ENCODE measurements around the gene PLEKHG3.

DNA sequence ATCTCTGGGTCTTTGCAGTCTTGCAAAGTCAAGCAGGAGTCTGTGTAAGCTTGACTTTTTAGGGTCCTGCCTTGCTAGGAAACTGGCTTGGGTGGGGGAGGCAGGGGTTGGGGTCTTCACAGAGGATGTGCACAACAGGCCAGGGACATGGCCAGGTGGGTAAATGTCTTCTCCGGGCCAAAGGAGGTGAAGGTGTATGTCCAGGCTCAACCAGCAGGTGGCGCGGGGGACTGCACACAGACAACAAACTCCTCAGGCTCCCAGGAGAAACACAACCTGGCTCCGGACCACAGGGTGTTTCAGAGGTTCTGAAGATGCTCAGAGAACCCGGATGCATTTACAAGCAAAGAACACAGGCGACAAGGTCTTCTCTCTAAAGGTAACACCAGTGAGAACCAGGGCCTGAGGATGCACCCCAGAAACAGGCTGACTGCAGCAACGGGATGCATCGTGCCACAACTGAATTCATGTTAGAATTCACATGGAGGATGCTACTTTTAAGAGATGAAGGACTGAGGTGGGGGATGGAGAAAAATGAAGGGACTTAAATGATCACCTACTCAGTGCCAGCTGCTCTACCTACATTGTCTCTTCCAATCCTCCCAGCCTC is 56.0 kb downstream of the PLEKHG3 start:
- TF ChIP-seq, protein P1, sequence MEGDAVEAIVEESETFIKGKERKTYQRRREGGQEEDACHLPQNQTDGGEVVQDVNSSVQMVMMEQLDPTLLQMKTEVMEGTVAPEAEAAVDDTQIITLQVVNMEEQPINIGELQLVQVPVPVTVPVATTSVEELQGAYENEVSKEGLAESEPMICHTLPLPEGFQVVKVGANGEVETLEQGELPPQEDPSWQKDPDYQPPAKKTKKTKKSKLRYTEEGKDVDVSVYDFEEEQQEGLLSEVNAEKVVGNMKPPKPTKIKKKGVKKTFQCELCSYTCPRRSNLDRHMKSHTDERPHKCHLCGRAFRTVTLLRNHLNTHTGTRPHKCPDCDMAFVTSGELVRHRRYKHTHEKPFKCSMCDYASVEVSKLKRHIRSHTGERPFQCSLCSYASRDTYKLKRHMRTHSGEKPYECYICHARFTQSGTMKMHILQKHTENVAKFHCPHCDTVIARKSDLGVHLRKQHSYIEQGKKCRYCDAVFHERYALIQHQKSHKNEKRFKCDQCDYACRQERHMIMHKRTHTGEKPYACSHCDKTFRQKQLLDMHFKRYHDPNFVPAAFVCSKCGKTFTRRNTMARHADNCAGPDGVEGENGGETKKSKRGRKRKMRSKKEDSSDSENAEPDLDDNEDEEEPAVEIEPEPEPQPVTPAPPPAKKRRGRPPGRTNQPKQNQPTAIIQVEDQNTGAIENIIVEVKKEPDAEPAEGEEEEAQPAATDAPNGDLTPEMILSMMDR (conservative IDR thresholded peaks at IDR 0.05; ENCODE audit: low read length) = peak; percentile 88
- TF ChIP-seq EZH2phosphoT487 (IDR thresholded peaks at IDR 0.05; ENCODE audit: borderline replicate concordance) = no peak

All from Loucy (cell line).